ENCODE results near the gene EFCAB8. TPM values are rescaled to one million over a fixed set of nuclear protein-coding genes. Genes with fewer than 3 reads are reported as not detected.

The EFCAB8 gene
- total and polyA plus RNA-seq, 8 donors, result 0.18 to 0.45 TPM; not detected in 6

DNA sequence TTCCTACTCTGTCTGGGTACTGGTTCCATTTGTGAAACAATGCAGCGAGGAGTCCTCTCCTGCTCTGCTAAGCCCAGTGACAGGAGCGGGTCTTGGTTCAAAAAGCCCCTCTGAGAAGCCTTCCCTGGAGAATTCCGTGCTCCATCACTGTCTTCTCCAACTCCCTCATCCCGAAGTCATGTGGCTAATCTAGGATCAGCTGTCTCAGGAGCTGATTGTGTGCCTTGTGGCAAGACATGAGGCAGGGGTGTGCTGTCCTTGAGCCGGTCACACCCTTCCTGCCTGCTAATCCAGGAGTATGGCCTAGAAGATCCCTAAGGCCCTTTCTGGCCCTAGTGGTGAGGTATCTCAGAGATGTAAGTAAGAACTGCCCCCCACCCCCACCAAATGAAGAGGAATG is 72.0 kb downstream of the EFCAB8 start:
- intact Hi-C loops (cut with DNase I; ENCODE audit: low total_unique reads), result no loop called here
- Histone ChIP-seq H3K4me3 (no peak overlapping the region), H3K27me3 (no peaks in the 10 kb centered on the region), H3K36me3 (no peaks in the 10 kb centered on the region), H3K4me1 (no peaks in the 10 kb centered on the region), H3K9me3 (no peaks in the 10 kb centered on the region), H3K27ac (no peak overlapping the region)
- no peak for TF ChIP-seq EP300 (IDR thresholded peaks at IDR 0.05)
- no peak for TF ChIP-seq POLR2A (IDR thresholded peaks at IDR 0.05)
- no peak for TF ChIP-seq POLR2AphosphoS5 (IDR thresholded peaks at IDR 0.05)
- TF ChIP-seq, protein P1, sequence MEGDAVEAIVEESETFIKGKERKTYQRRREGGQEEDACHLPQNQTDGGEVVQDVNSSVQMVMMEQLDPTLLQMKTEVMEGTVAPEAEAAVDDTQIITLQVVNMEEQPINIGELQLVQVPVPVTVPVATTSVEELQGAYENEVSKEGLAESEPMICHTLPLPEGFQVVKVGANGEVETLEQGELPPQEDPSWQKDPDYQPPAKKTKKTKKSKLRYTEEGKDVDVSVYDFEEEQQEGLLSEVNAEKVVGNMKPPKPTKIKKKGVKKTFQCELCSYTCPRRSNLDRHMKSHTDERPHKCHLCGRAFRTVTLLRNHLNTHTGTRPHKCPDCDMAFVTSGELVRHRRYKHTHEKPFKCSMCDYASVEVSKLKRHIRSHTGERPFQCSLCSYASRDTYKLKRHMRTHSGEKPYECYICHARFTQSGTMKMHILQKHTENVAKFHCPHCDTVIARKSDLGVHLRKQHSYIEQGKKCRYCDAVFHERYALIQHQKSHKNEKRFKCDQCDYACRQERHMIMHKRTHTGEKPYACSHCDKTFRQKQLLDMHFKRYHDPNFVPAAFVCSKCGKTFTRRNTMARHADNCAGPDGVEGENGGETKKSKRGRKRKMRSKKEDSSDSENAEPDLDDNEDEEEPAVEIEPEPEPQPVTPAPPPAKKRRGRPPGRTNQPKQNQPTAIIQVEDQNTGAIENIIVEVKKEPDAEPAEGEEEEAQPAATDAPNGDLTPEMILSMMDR (IDR thresholded peaks at IDR 0.05), result no peak
- no peak for DNase-seq
- 68 to 78% (median 71%) methylated on average over 5 of the region's 5 CpGs for WGBS, 5 donors

DNA sequence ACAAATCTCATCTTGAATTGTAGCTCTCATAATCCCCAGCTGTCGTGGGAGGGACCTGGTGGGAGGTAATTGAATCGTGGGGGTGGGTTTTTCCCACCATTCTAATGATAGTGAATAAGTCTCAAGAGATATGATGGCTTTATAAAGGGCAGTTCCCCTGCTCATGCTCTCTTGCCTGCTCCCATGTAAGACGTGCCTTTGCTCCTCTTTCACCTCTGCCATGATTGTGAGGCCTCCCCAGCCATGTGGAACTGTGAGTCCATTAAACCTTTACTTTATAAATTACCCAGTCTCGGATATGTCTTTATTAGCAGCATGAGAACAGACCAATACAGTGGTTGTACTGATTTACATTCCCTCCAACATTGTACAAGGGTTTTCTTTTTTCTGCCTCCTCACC is 75.9 kb downstream of the EFCAB8 start:
- intact Hi-C loops (cut with DNase I; ENCODE audit: low total_unique reads), result no loop called here
- TF ChIP-seq, protein P1 (IDR thresholded peaks at IDR 0.05), result no peak
- WGBS, 5 donors, result 52 to 67% (median 65%) methylated on average over 4 of the region's 4 CpGs
- no peak for DNase-seq
- H3K27me3 ChIP-seq, result no peaks in the 10 kb centered on the region
- H3K9me3 ChIP-seq, result peaks cover 0 to 7% (median 0%) of the 10 kb centered on the region in 4 donors
- no peak overlapping the region for H3K27ac ChIP-seq
- H3K4me1 ChIP-seq, result no peaks in the 10 kb centered on the region
- no peak overlapping the region for H3K4me3 ChIP-seq
- no peaks in the 10 kb centered on the region for H3K36me3 ChIP-seq

DNA sequence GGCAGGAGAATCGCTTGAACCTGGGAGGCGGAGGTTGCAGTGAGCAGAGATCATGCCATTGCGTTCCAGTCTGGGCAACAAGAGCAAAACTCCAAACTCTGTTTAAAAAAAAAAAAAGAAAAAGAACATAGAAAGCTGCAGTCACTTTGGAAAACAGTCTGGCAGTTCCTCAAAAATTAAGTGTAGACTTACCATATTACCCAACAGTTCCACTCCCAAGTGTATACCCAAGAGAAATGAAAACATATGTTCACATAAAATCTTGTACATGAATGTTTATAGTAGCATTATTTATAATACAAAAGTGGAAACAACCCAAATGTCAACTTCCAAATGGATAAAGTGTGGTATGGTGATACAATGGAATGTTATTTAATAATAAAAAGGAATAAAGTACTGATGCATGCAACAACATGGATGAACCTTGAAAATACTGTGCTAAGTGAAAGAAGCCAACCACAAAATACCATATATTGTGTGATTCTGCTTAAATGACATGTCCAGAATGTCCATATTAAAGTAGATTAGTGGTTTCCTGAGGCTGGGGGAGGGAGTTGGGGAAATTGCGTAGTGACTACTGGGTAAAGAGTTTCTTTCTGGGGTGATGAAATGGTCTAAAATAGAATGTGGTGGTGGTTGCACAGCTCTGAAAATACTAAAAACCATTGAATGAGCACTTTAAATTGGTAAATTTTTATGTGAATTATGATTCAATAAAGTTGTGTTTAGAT is 82.6 kb downstream of the EFCAB8 start:
- no peak for DNase-seq
- H3K27me3 ChIP-seq, result peaks cover 0 to 3% (median 0%) of the 10 kb centered on the region in 3 donors
- no peaks in the 10 kb centered on the region for H3K4me1 ChIP-seq
- intact Hi-C loops (cut with DNase I; ENCODE audit: low total_unique reads), result no loop called here
- peaks cover 0 to 16% (median 6%) of the 10 kb centered on the region in 4 donors for H3K9me3 ChIP-seq
- no peak overlapping the region for H3K4me3 ChIP-seq
- no peaks in the 10 kb centered on the region for H3K36me3 ChIP-seq
- H3K27ac ChIP-seq, result no peak overlapping the region
- TF ChIP-seq EP300 (IDR thresholded peaks at IDR 0.05), result no peak
- WGBS, 5 donors, result 70 to 87% (median 80%) methylated on average over 4 of the region's 4 CpGs

DNA sequence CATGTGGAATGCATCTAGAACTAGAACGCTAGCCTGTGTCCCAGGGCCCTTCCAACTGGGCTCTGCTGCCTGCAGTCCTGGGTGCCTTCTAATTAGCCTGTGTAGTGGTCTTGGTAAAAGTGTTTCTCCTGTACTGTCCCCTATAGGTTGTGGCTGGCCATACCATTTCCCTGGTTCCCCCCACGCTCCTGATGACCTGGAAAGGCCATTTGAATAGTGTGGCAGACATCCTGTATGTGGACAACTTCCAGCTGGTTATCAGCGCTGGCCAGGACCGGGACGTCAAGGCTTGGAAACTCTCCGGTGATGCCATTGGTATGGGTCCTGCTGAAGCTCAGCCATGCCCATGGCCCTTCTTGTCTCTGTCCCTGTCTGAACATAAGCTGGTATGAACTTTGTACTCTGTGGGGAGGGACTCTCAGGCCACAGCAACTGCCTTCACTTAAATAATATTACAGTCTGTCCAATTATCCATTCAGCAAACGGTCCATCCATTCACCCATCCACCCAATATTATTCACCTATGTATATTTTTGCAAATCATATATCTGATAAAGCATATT is 84.8 kb downstream of the EFCAB8 start:
- Histone ChIP-seq H3K36me3 (no peaks in the 10 kb centered on the region), H3K27ac (no peak overlapping the region), H3K4me3 (no peak overlapping the region), H3K27me3 (peaks cover 0 to 3% (median 0%) of the 10 kb centered on the region in 3 donors), H3K4me1 (no peaks in the 10 kb centered on the region), H3K9me3 (peaks cover 0 to 12% (median 6%) of the 10 kb centered on the region in 4 donors)
- TF ChIP-seq POLR2AphosphoS5 (IDR thresholded peaks at IDR 0.05), result no peak
- TF ChIP-seq POLR2A (IDR thresholded peaks at IDR 0.05), result no peak
- TF ChIP-seq, protein P1 (IDR thresholded peaks at IDR 0.05), result no peak
- TF ChIP-seq EP300 (IDR thresholded peaks at IDR 0.05), result no peak
- DNase-seq, result no peak
- WGBS, 5 donors, result 73 to 83% (median 81%) methylated on average over 7 of the region's 7 CpGs
- intact Hi-C loops (cut with DNase I; ENCODE audit: low total_unique reads), result no loop called here

DNA sequence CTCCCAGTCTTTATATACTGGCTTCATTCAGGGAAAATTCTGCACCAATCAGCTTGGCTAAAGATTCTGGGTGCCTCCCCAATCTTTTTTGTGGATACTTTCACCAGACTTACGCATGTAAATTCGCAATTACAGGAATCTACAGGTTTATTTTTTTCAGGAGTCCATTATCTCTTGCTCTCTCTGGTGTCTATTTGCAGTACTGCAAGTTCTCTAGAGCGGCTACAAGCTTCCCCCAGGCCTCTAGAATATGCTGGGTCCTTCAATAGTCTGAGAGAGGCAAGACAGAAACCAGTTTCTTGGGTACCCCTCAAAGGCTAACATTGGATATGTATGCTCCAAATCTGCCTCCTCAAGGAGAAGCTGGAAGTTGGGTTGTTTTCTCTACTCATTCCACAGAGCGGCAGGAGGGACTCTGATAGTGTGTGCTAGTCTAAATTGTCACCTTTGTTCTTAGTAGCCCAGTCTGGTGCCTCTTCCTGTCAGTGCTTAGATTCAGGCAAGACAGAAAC is 87.0 kb downstream of the EFCAB8 start:
- no peak overlapping the region for H3K4me3 ChIP-seq
- peaks cover 0 to 7% (median 0%) of the 10 kb centered on the region in 3 donors for H3K27me3 ChIP-seq
- no peaks in the 10 kb centered on the region for H3K36me3 ChIP-seq
- TF ChIP-seq, protein P1 (IDR thresholded peaks at IDR 0.05), result peak in 2 of 7 experiments; percentile 17 to 18
- TF ChIP-seq POLR2AphosphoS5 (IDR thresholded peaks at IDR 0.05), result no peak
- intact Hi-C loops (cut with DNase I; ENCODE audit: low total_unique reads), result no loop called here
- 38 to 57% (median 44%) methylated on average over 4 of the region's 4 CpGs for WGBS, 5 donors
- no peak overlapping the region for H3K27ac ChIP-seq
- H3K9me3 ChIP-seq, result peaks cover 0 to 12% (median 6%) of the 10 kb centered on the region in 4 donors
- H3K4me1 ChIP-seq, result no peaks in the 10 kb centered on the region
- peak in 1 of 2 donors; percentile 42 for DNase-seq

All from stomach (tissue), 9 donors.